Motor neuron (in vitro differentiated cells): Measurements from ENCODE around the gene LACRT. TPM values are rescaled to one million over a fixed set of nuclear protein-coding genes. Genes with fewer than 3 reads are reported as not detected.

Experiments used
- ATAC-seq, 8 experiments: fragments of 200-7000 bp; cut with Tn5 transposase; replicated peaks in 6 of 8; 2 replicates each; pipeline ENCODE4 v1.8.0; 2021; ENCODE audit warnings: mild to moderate bottlenecking in 8 of 8, moderate library complexity in 8 of 8
- H3K27ac ChIP-seq, 2 donors: fragments of 250-450 bp; sonication (Bioruptor Pico); 2 replicates each; pipeline ENCODE4 v1.9.0; 2021; ENCODE audit warnings: antibody characterized with exemption in 2 of 2, mild to moderate bottlenecking in 2 of 2, moderate library complexity in 1 of 2
- H3K4me1 ChIP-seq, 2 donors: fragments of 250-450 bp; sonication (Bioruptor Pico); replicated peaks in 1 of 2; 2 replicates each; pipeline ENCODE4 v1.6.1; 2021; ENCODE audit warnings: antibody characterized with exemption in 2 of 2, mild to moderate bottlenecking in 2 of 2, moderate library complexity in 1 of 2
- H3K4me3 ChIP-seq, 5 donors: fragments of 250-450 bp; sonication (Bioruptor Pico); 2 replicates each; pipeline ENCODE4 v1.9.0; 2021; ENCODE audit warnings: antibody characterized with exemption in 5 of 5, mild to moderate bottlenecking in 5 of 5, moderate library complexity in 4 of 5
- WGBS, 10 experiments: fragments of 450-650 bp; shearing (Covaris generic); methylation state at CpG; one replicate each; pipeline ENCODE4 v1.0.0; 2022; 5-methylcytosine and 5-hydroxymethylcytosine counted together
- in situ Hi-C, 9 experiments: fragments of 400-800 bp; cut with MboI; loops; one replicate each; pipeline ENCODE4 v1.15.0; 2021; ENCODE audit warnings: low sequenced_read_pairs in 9 of 9, low pct_unique_long_range_greater_than_20kb in 2 of 9; ENCODE audit not compliant: unreplicated experiment in 9 of 9
- total RNA-seq, 8 experiments: library from RNA; unstranded; fragments of 300-600 nt; gene quantifications; 2 replicates each; pipeline versions ENCODE4 v1.2.3 to v1.2.4, GENCODE V29; 2022

The LACRT gene
- total RNA-seq, 8 experiments from 2014 or later: not detected

GRCh38 chr12:54590978-54591591 lies 43.6 kb downstream of the LACRT start:
- in situ Hi-C loops: loop anchor here in 2 of 9 experiments (25.0 kb wide), 1 partner anchor 371 kb away; no protein-coding TSS in a partner anchor
- ATAC-seq: peak in 4 of 8 experiments; percentile 9 to 57 (median 24)
- Histone ChIP-seq H3K27ac (no peak overlapping the region), H3K4me1 (peaks cover 7 to 13% of the 10 kb centered on the region in 2 donors), H3K4me3 (no peak overlapping the region)
- 0 to 80% (median 20%) methylated on average over 1 to 4 of the region's 7 CpGs; no CpG with 5 or more reads in 3 of the 10 experiments for WGBS, 10 experiments

GRCh38 chr12:54589964-54590363 lies 44.7 kb downstream of the LACRT start:
- in situ Hi-C loops: loop anchor here in 2 of 9 experiments (25.0 kb wide), 1 partner anchor 372 kb away; no protein-coding TSS in a partner anchor

GRCh38 chr12:54588890-54589267 lies 45.8 kb downstream of the LACRT start:
- in situ Hi-C loops: loop anchor here in 2 of 9 experiments (25.0 kb wide), 1 partner anchor 373 kb away; no protein-coding TSS in a partner anchor
- WGBS, 10 experiments: 2 to 45% (median 23%) methylated on average over 1 to 10 of the region's 13 CpGs; no CpG with 5 or more reads in 3 of the 10 experiments
- Histone ChIP-seq H3K27ac (no peak overlapping the region), H3K4me3 (peak overlapping the region; percentile 59 to 99 (median 76)), H3K4me1 (peaks cover 14 to 27% of the 10 kb centered on the region in 2 donors)
- no peak for ATAC-seq

More at GRCh38 chr12:54589964-54590363, 44.7 kb downstream of the LACRT start:
- H3K27ac ChIP-seq: no peak overlapping the region
- WGBS, 10 experiments: 0 to 100% (median 83%) methylated on average over 1 to 3 of the region's 5 CpGs; no CpG with 5 or more reads in 6 of the 10 experiments
- H3K4me3 ChIP-seq: no peak overlapping the region
- no peak for ATAC-seq
- H3K4me1 ChIP-seq: peaks cover 13 to 20% of the 10 kb centered on the region in 2 donors

GRCh38 chr12:54588110-54588889 lies 46.4 kb downstream of the LACRT start, which contains the start of gene PPP1R1A:
Gene PPP1R1A (minus strand): TSS chr12:54588659. CDS start chr12:54588488, 171 bp downstream.
- 0% methylated on average over 1 of the region's 77 CpGs; no CpG with 5 or more reads in 8 of the 10 experiments for WGBS, 10 experiments
- peaks cover 20 to 33% of the 10 kb centered on the region in 2 donors for H3K4me1 ChIP-seq
- peak within 1 kb of the TSS in 1 of 2 donors; percentile 55 for H3K27ac ChIP-seq
- H3K4me3 ChIP-seq: peak within 1 kb of the TSS; percentile 59 to 99 (median 76)
- in situ Hi-C loops: loop anchor here in 2 of 9 experiments (25.0 kb wide), 1 partner anchor 374 kb away; no protein-coding TSS in a partner anchor
- ATAC-seq: peak; percentile 18 to 77 (median 72)

GRCh38 chr12:54587315-54587873 lies 47.3 kb downstream of the LACRT start:
- in situ Hi-C loops: loop anchor here in 2 of 9 experiments (25.0 kb wide), 1 partner anchor 375 kb away; no protein-coding TSS in a partner anchor
- no peak overlapping the region for H3K27ac ChIP-seq
- peak in 6 of 8 experiments; percentile 16 to 90 (median 89) for ATAC-seq
- 0 to 72% (median 26%) methylated on average over 1 to 3 of the region's 5 CpGs; no CpG with 5 or more reads in 6 of the 10 experiments for WGBS, 10 experiments
- peak overlapping the region; percentile 59 to 99 (median 76) for H3K4me3 ChIP-seq
- H3K4me1 ChIP-seq: peaks cover 26 to 42% of the 10 kb centered on the region in 2 donors

- 60 to 100% (median 85%) methylated on average over 1 to 2 of the region's 2 CpGs; no CpG with 5 or more reads in 5 of the 10 experiments for WGBS, 10 experiments
- Histone ChIP-seq H3K4me1 (peaks cover 28 to 48% of the 10 kb centered on the region in 2 donors), H3K27ac (no peak overlapping the region), H3K4me3 (no peak overlapping the region)
- ATAC-seq: no peak
- in situ Hi-C loops: loop anchor here in 2 of 9 experiments (25.0 kb wide), 1 partner anchor 376 kb away; no protein-coding TSS in a partner anchor
Observed at GRCh38 chr12:54586620-54587019, 48.1 kb downstream of the LACRT start.

GRCh38 chr12:54585243-54585642 lies 49.5 kb downstream of the LACRT start:
- in situ Hi-C loops: loop anchor here in 2 of 9 experiments (25.0 kb wide), 1 partner anchor 377 kb away; no protein-coding TSS in a partner anchor
- Histone ChIP-seq H3K4me3 (no peak overlapping the region), H3K27ac (no peak overlapping the region), H3K4me1 (peaks cover 28 to 48% of the 10 kb centered on the region in 2 donors)
- no peak for ATAC-seq
- 20 to 100% (median 95%) methylated on average over 1 to 2 of the region's 2 CpGs; no CpG with 5 or more reads in 4 of the 10 experiments for WGBS, 10 experiments

- H3K27ac ChIP-seq: no peak overlapping the region
- peak in 3 of 8 experiments; percentile 7 to 48 (median 30) for ATAC-seq
Observed at GRCh38 chr12:54584128-54584527, 50.6 kb downstream of the LACRT start.

GRCh38 chr12:54583726-54584125 lies 51.0 kb downstream of the LACRT start:
- H3K4me3 ChIP-seq: no peak overlapping the region
- peaks cover 28 to 56% of the 10 kb centered on the region in 2 donors for H3K4me1 ChIP-seq
- in situ Hi-C loops: loop anchor here in 2 of 9 experiments (25.0 kb wide), 1 partner anchor 379 kb away; no protein-coding TSS in a partner anchor
- ATAC-seq: no peak
- no peak overlapping the region for H3K27ac ChIP-seq
- 0 to 100% (median 73%) methylated on average over 1 to 3 of the region's 4 CpGs; no CpG with 5 or more reads in 4 of the 10 experiments for WGBS, 10 experiments

More at GRCh38 chr12:54584128-54584527, 50.6 kb downstream of the LACRT start:
- Histone ChIP-seq H3K4me1 (peaks cover 28 to 56% of the 10 kb centered on the region in 2 donors), H3K4me3 (no peak overlapping the region)
- in situ Hi-C loops: loop anchor here in 2 of 9 experiments (25.0 kb wide), 1 partner anchor 378 kb away; no protein-coding TSS in a partner anchor
- 0 to 100% (median 96%) methylated on average over 1 to 5 of the region's 9 CpGs; no CpG with 5 or more reads in 5 of the 10 experiments for WGBS, 10 experiments

- no peak overlapping the region for H3K27ac ChIP-seq
- H3K4me1 ChIP-seq: peaks cover 21 to 45% of the 10 kb centered on the region in 2 donors
- no peak overlapping the region for H3K4me3 ChIP-seq
- WGBS, 10 experiments: 60 to 100% (median 74%) methylated on average over 1 to 6 of the region's 6 CpGs; no CpG with 5 or more reads in 1 of the 10 experiments
- in situ Hi-C loops: loop anchor here in 2 of 9 experiments (25.0 kb wide), 1 partner anchor 381 kb away; no protein-coding TSS in a partner anchor
- no peak for ATAC-seq
Observed at GRCh38 chr12:54581412-54581811, 53.3 kb downstream of the LACRT start.
